K562 (cell line): Measurements from ENCODE around the gene ALOXE3. TPM values are rescaled to one million over a fixed set of nuclear protein-coding genes. Genes with fewer than 3 reads are reported as not detected.

ENCODE experiments used
- ATAC-seq: fragments of 200-7000 bp; cut with Tn5 transposase; 3 replicates; pipeline ENCODE4 v1.9.1; 2020; ENCODE audit warnings: moderate library complexity
- BruUV-seq: library from RNA; stranded (reverse); fragments of 400-500 nt; replicated peaks from 2 replicates; lab custom pipeline; 2021; lab: Mats Ljungman, UMichigan
- CTCF ChIA-PET: fragments of 300-600 bp; formaldehyde crosslinking; extraction: SDS; loops from one replicate; lab custom pipeline; 2021; ENCODE audit warnings: low intra/inter-chr PET ratio; lab: Yijun Ruan, JAX
- POLR2A ChIA-PET: fragments of 300-600, 350-650 bp; sonication (Branson Sonifier 250); formaldehyde crosslinking; extraction: SDS; loops from one replicate; lab custom pipeline; 2021; ENCODE audit warnings: antibody characterized with exemption, inconsistent platforms; lab: Yijun Ruan, JAX
- DNase-seq, 4 experiments: peaks; one replicate each; pipeline versions ENCODE4 v3.0.0 to v3.0.0-alpha.2; 2011 to 2018; ENCODE audit warnings: low spot score in 3 of 4, mixed read lengths in 3 of 4; ENCODE audit errors: extremely low read depth in 1 of 4
- FAIRE-seq: peaks from 2 replicates; lab custom pipeline; 2011; peaks lifted over from hg19 to GRCh38; lab: Jason Lieb, UNC
- H2AFZ ChIP-seq: 2 replicates; pipeline ENCODE4 v1.6.0; 2011; ENCODE audit warnings: low read depth, low read length, control low read depth, inconsistent platforms
- H3K27ac ChIP-seq: fragments of 200-600 bp; 3 replicates; pipeline ENCODE4 v1.8.0; 2011; ENCODE audit warnings: low read depth, mild to moderate bottlenecking, control low read depth, inconsistent platforms, low read length, moderate library complexity, mixed read lengths; ENCODE audit errors: extremely low read depth
- H3K27me3 ChIP-seq, 2 experiments: fragments of 300-600 bp in 1 of 2; 2 replicates in 1 of 2; 3 replicates in 1 of 2; pipeline versions ENCODE4 v1.6.0 to v1.8.0; 2011; ENCODE audit warnings: inconsistent platforms in 2 of 2, low read length in 2 of 2, mild to moderate bottlenecking in 1 of 2, mixed read lengths in 1 of 2, moderate library complexity in 1 of 2; ENCODE audit not compliant: control insufficient read depth in 2 of 2, insufficient read depth in 2 of 2
- H3K36me3 ChIP-seq: fragments of 300-600 bp; 3 replicates; pipeline ENCODE4 v1.8.0; 2011; ENCODE audit warnings: mild to moderate bottlenecking, low read length, inconsistent platforms; ENCODE audit not compliant: control insufficient read depth, insufficient read depth
- H3K4me1 ChIP-seq, 2 experiments: fragments of 200-600 bp in 1 of 2; replicated peaks in 1 of 2; 2 replicates in 1 of 2; 3 replicates in 1 of 2; pipeline versions ENCODE4 v1.5.1 to v1.8.0; 2011; ENCODE audit warnings: inconsistent platforms in 2 of 2, low read length in 2 of 2, mild to moderate bottlenecking in 1 of 2, mixed read lengths in 1 of 2, moderate library complexity in 1 of 2; ENCODE audit not compliant: control insufficient read depth in 2 of 2, insufficient read depth in 2 of 2
- H3K4me2 ChIP-seq: 2 replicates; pipeline ENCODE4 v1.6.1; 2011; ENCODE audit warnings: low read length, control low read depth, inconsistent platforms, mixed read lengths; ENCODE audit not compliant: insufficient read depth
- H3K4me3 ChIP-seq: fragments of 200-600 bp; sonication (generic), shearing (Covaris generic); 2 replicates; pipeline ENCODE4 v1.5.1; 2016; ENCODE audit warnings: control low read depth, inconsistent platforms
- H3K79me2 ChIP-seq: fragments of 200-600 bp; 3 replicates; pipeline ENCODE4 v1.8.0; 2011; ENCODE audit warnings: low read length, inconsistent platforms; ENCODE audit not compliant: control insufficient read depth, insufficient read depth
- H3K9ac ChIP-seq, 2 experiments: 2 replicates each; pipeline versions ENCODE4 v1.6.0 to v1.6.1; 2011; ENCODE audit warnings: low read depth in 2 of 2, low read length in 2 of 2, control low read depth in 1 of 2, inconsistent platforms in 1 of 2, mild to moderate bottlenecking in 1 of 2, mixed read lengths in 1 of 2; ENCODE audit not compliant: insufficient read depth in 1 of 2
- H3K9me1 ChIP-seq: one replicate; pipeline ENCODE4 v1.6.0; 2011; ENCODE audit warnings: inconsistent platforms, mild to moderate bottlenecking, low read length, moderate library complexity; ENCODE audit not compliant: control insufficient read depth, insufficient read depth
- H3K9me3 ChIP-seq: replicated peaks from 2 replicates; pipeline ENCODE4 v1.5.1; 2011; ENCODE audit warnings: low read depth, low read length, inconsistent platforms; ENCODE audit not compliant: control insufficient read depth, insufficient read depth
- H4K20me1 ChIP-seq: replicated peaks from 2 replicates; pipeline ENCODE4 v1.6.1; 2011; ENCODE audit warnings: low read length, inconsistent platforms, mixed read lengths; ENCODE audit not compliant: control insufficient read depth, insufficient read depth
- RBFOX2 ChIP-seq: fragments of 200-400 bp; formaldehyde crosslinking; IDR thresholded peaks from 2 replicates; pipeline ENCODE4 v1.6.1; 2017; ENCODE audit warnings: low read depth, mild to moderate bottlenecking, low read length, moderate library complexity
- ZNF354B ChIP-seq: fragments of 250-450 bp; sonication (Bioruptor Pico); IDR thresholded peaks from 2 replicates; pipeline ENCODE4 v1.4.0; 2020
- WGBS: fragments of 100-300 bp; shearing (Covaris generic); methylation state at CpG from one replicate; pipeline ENCODE4 v1.1.6; 2016; ENCODE audit warnings: low coverage, mixed read lengths; ENCODE audit not compliant: insufficient coverage; ENCODE audit errors: missing lambda C conversion rate; 5-methylcytosine and 5-hydroxymethylcytosine counted together
- in situ Hi-C: fragments of 300-500 bp; cut with MboI; formaldehyde crosslinking; loops from 4 replicates; pipeline ENCODE4 v1.15.0; 2018; ENCODE audit warnings: inconsistent platforms, mixed read lengths
- intact Hi-C: fragments of 100-400 bp; cut with micrococcal nuclease; formaldehyde crosslinking; loops from 2 replicates; pipeline ENCODE4 v1.14.2; 2022
- polyA plus RNA-seq, 8 experiments: library from polyadenylated mRNA; depleted of rRNA in 4 of 8; stranded (reverse) in 5 of 8; unstranded in 3 of 8; fragments of >200 nt; fragmentation: Nextera tagmentation in 2 of 8; fragmentation: Illumina TruSeq in 1 of 8; extraction: Ambion mirVana in 2 of 8; extraction: Trizol in 1 of 8; gene quantifications; 2 replicates each; pipeline versions ENCODE4 v1.2.1 to v1.2.3, GENCODE V29; 2011 to 2014; ENCODE audit warnings: inconsistent platforms in 1 of 8, missing spikeins in 1 of 8
- total RNA-seq, 7 experiments: library from RNA; depleted of rRNA in 6 of 7; stranded (reverse); fragments of >200 nt in 6 of 7; fragmentation: Illumina TruSeq in 2 of 7; extraction: Trizol in 2 of 7; gene quantifications; 2 replicates each; pipeline versions ENCODE4 v1.2.1 to v1.2.3, GENCODE V29; 2011 to 2021; ENCODE audit warnings: low replicate concordance in 1 of 7

The ALOXE3 gene
- total and polyA plus RNA-seq, 9 of the 15 experiments (the other 6 are each of a cell fraction or from before 2014, with no cell fraction given) = 0.04 TPM; not detected in 8

DNA sequence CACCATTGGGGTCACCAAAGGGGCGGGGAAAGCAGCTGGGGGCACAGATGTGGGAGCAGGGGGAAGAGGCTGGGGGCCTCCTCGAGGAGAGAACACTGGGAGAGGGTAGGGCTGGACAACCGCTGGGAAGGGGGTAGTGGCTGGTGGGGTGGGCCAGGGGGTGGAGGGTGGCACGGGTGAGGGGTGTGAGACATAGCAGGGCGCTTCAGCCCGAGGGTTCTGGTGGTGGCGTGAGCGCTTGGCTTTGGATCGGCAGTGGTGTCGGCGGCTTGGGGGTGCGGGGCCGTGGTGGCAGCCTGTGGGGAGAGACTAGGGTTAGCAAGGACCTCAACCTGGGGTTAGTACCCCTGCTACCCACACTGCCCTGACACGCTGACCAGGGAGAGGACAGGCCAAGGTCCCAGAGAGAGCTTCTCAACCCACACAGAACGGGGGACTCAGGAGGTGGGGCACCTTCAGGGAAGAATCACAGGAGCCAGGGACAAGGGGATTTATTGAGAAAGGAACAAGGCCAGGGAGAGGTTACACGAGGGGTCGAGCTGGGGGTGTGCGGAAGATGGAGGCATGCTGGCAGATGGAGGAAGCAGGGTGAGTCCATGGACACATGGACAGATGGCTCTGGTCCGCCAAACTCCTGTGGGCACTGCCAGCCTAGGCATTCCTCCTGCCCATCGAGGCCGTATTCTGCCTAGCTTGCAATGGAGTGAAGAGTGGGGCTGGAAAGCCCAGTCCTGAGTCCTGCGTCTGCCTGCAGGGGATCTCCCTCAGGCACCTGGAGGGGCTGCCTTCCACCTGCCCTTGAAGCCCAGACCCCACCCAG, 25.5 kb upstream of the ALOXE3 start:
- Histone ChIP-seq H3K9ac (no peak overlapping the region), H3K27ac (no peak overlapping the region), H3K79me2 (no peaks in the 10 kb centered on the region), H3K27me3 (no peaks in the 10 kb centered on the region), H3K4me2 (no peak overlapping the region), H3K4me3 (no peak overlapping the region), H3K9me1 (no peaks in the 10 kb centered on the region), H3K9me3 (no peaks in the 10 kb centered on the region), H3K36me3 (peaks cover 70% of the 10 kb centered on the region; the same call in 2 of the 3 replicates), H2AFZ (no peak overlapping the region), H4K20me1 (0 out of 2 replicates have a peak, but pooled peaks cover 2% of the 10 kb centered on the region), H3K4me1 (peaks cover 0 to 20% of the 10 kb centered on the region in 2 experiments; a peak in 3 of 5 replicates)
- POLR2A ChIA-PET = interaction anchor here (0.7 to 1.4 kb wide), 2 partner anchors 17 to 48 kb away, joined by 3 read pairs; no protein-coding TSS in a partner anchor
- CTCF ChIA-PET = no interaction called here
- in situ Hi-C loops (no loop called here), intact Hi-C loops (no loop called here)
- WGBS = 93% methylated on average over 3 of the region's 22 CpGs
- BruUV-seq = no TSS peak
- DNase-seq (no peak), FAIRE-seq (no peak), ATAC-seq (no peak)
- 0 out of 2 replicates have a peak, but pooled peaks have one; percentile 11 for TF ChIP-seq RBFOX2
- no peak for TF ChIP-seq ZNF354B (CRISPR knock-in tag)
